Suprapubic skin (tissue), 4 donors: ENCODE data around the gene ANKS1A. TPM values are rescaled to one million over a fixed set of nuclear protein-coding genes. Genes with fewer than 3 reads are reported as not detected.

Experiments used
- DNase-seq, 2 donors: peaks; one replicate each; pipeline ENCODE4 v3.0.0-alpha.2; 2019; ENCODE audit warnings: low spot score in 2 of 2
- H3K27ac ChIP-seq: fragments of 200-600 bp; sonication (generic); one replicate; pipeline ENCODE4 v1.5.1; 2019
- H3K27me3 ChIP-seq: fragments of 200-600 bp; sonication (generic); one replicate; pipeline ENCODE4 v1.5.1; 2019
- H3K36me3 ChIP-seq: fragments of 200-600 bp; sonication (generic); one replicate; pipeline ENCODE4 v1.5.1; 2019
- H3K4me1 ChIP-seq: fragments of 200-600 bp; sonication (generic); one replicate; pipeline ENCODE4 v1.5.1; 2019
- H3K4me3 ChIP-seq: fragments of 200-600 bp; sonication (generic); one replicate; pipeline ENCODE4 v1.5.1; 2019; ENCODE audit warnings: mild to moderate bottlenecking
- H3K9me3 ChIP-seq: fragments of 200-600 bp; sonication (generic); one replicate; pipeline ENCODE4 v1.5.1; 2019
- CTCF ChIP-seq, 2 donors: fragments of 200-600 bp in 1 of 2; fragments of 450-650 bp in 1 of 2; sonication (generic) in 1 of 2; IDR thresholded peaks; one replicate each; pipeline ENCODE4 v1.5.1; 2016 to 2019; ENCODE audit warnings: antibody characterized with exemption in 2 of 2, mild to moderate bottlenecking in 1 of 2, moderate library complexity in 1 of 2
- EP300 ChIP-seq: sonication (generic); formaldehyde crosslinking; IDR thresholded peaks from one replicate; pipeline ENCODE4 v1.6.1; 2017; ENCODE audit warnings: antibody characterized with exemption
- POLR2A ChIP-seq, 2 donors: fragments of 450-650 bp; IDR thresholded peaks; one replicate each; pipeline ENCODE4 v1.6.1; 2017; ENCODE audit warnings: antibody characterized with exemption in 2 of 2, mild to moderate bottlenecking in 2 of 2, moderate library complexity in 2 of 2
- POLR2AphosphoS5 ChIP-seq, 3 donors: sonication (generic); formaldehyde crosslinking; IDR thresholded peaks; one replicate each; pipeline ENCODE4 v1.6.1; 2017; ENCODE audit warnings: antibody characterized with exemption in 3 of 3
- WGBS: methylation state at CpG from one replicate; pipeline ENCODE4 v1.1.5; 2018; 5-methylcytosine and 5-hydroxymethylcytosine counted together
- total RNA-seq, 4 donors: library from RNA; depleted of rRNA; stranded (reverse); fragments of >200 nt; gene quantifications; one replicate each; pipeline ENCODE4 v1.1.0, GENCODE V29; 2016

ANKS1A gene
- total RNA-seq, 4 donors from 2014 or later = 24.7 to 34.6 (median 30.5) TPM

- TF ChIP-seq POLR2A (IDR thresholded peaks at IDR 0.05) (no peak), EP300 (no peak), CTCF (IDR thresholded peaks at IDR 0.05) (no peak), POLR2AphosphoS5 (IDR thresholded peaks at IDR 0.05) (no peak)
- peaks cover 93% of the 10 kb centered on the region for H3K4me1 ChIP-seq
- DNase-seq = no peak
- H3K27me3 ChIP-seq = no peaks in the 10 kb centered on the region
- peak overlapping the region; percentile 90 for H3K27ac ChIP-seq
- no peaks in the 10 kb centered on the region for H3K9me3 ChIP-seq
- no peaks in the 10 kb centered on the region for H3K36me3 ChIP-seq
- no peak overlapping the region for H3K4me3 ChIP-seq
- WGBS = 60% methylated on average over 7 of the region's 7 CpGs
Observed at GRCh38 chr6:35047265-35048011, 158.4 kb downstream of the ANKS1A start.

GRCh38 chr6:35048031-35048613 lies 159.1 kb downstream of the ANKS1A start:
- Histone ChIP-seq H3K9me3 (no peaks in the 10 kb centered on the region), H3K4me3 (no peak overlapping the region), H3K36me3 (no peaks in the 10 kb centered on the region), H3K27me3 (no peaks in the 10 kb centered on the region), H3K4me1 (peaks cover 93% of the 10 kb centered on the region), H3K27ac (peak overlapping the region; percentile 90)
- 66% methylated on average over 12 of the region's 12 CpGs for WGBS
- TF ChIP-seq POLR2AphosphoS5 (IDR thresholded peaks at IDR 0.05) (no peak), EP300 (no peak), POLR2A (IDR thresholded peaks at IDR 0.05) (no peak), CTCF (IDR thresholded peaks at IDR 0.05) (no peak)
- no peak for DNase-seq

- DNase-seq = no peak
- Histone ChIP-seq H3K9me3 (no peaks in the 10 kb centered on the region), H3K4me3 (no peak overlapping the region), H3K27me3 (no peaks in the 10 kb centered on the region), H3K27ac (peak overlapping the region; percentile 90), H3K36me3 (no peaks in the 10 kb centered on the region), H3K4me1 (peaks cover 93% of the 10 kb centered on the region)
- peak in 1 of 2 donors; percentile 16 for TF ChIP-seq CTCF (IDR thresholded peaks at IDR 0.05)
- peak in 1 of 2 donors; percentile 11 for TF ChIP-seq POLR2A (IDR thresholded peaks at IDR 0.05)
- TF ChIP-seq EP300 = no peak
- no peak for TF ChIP-seq POLR2AphosphoS5 (IDR thresholded peaks at IDR 0.05)
- 58% methylated on average over 5 of the region's 11 CpGs for WGBS
Observed at GRCh38 chr6:35048631-35049083, 159.6 kb downstream of the ANKS1A start.

- Histone ChIP-seq H3K4me3 (no peak overlapping the region), H3K4me1 (peaks cover 87% of the 10 kb centered on the region), H3K9me3 (no peaks in the 10 kb centered on the region), H3K27ac (peak overlapping the region; percentile 90), H3K27me3 (no peaks in the 10 kb centered on the region), H3K36me3 (peaks cover 5% of the 10 kb centered on the region)
- TF ChIP-seq POLR2A (IDR thresholded peaks at IDR 0.05) (no peak), POLR2AphosphoS5 (IDR thresholded peaks at IDR 0.05) (no peak), EP300 (no peak), CTCF (IDR thresholded peaks at IDR 0.05) (no peak)
- 84% methylated on average over 10 of the region's 10 CpGs for WGBS
- no peak for DNase-seq
Observed at GRCh38 chr6:35049156-35049735, 160.2 kb downstream of the ANKS1A start.
